Stimulated activated CD8-positive, alpha-beta memory T cell treated with anti-CD3 and anti-CD28 coated beads, Interleukin-15, amount 100 ng/mL, for 1 hour (primary cell): ENCODE results near the gene SPDEF.

Experiments used
- DNase-seq: peaks from one replicate; pipeline ENCODE4 v3.0.0-alpha.2; 2020; ENCODE audit warnings: low read depth

Gene SPDEF

DNA sequence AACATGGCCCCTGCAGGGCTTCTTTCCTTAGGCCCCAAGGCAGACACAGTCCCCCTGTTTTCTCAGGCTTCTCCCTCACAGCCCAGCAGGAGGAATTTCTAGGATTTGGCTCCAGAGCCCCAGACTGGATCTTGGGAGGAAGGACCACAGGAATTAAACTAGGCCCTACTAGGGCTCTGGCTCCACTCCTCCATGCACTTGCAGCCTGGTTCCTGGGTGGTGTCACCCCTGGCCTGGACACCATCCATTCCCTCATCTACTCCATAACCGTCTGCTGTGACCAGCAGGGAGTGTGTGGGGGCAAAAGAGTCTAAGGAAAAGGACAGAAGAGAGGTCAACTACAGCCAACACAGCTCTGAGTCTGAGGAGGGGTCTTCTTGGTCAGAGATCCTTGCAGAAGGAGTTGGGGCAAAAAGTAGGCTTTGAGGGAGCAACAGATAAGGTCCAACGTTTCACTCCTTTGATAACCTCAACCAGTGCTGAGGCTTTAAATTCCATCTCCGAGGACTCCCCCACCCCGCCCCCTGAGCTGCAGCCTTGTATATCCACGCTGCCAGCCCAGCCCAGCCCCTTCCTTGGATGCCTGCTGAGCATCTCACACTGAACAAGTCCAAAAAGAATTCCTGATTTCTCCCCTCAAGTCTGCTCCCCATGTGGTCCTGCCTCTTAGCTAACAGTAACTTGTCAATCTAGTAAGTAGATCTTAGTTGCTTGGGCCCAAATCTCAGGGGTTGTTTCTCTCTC lies 27.9 kb upstream of the SPDEF start:
- DNase-seq = no peak

DNA sequence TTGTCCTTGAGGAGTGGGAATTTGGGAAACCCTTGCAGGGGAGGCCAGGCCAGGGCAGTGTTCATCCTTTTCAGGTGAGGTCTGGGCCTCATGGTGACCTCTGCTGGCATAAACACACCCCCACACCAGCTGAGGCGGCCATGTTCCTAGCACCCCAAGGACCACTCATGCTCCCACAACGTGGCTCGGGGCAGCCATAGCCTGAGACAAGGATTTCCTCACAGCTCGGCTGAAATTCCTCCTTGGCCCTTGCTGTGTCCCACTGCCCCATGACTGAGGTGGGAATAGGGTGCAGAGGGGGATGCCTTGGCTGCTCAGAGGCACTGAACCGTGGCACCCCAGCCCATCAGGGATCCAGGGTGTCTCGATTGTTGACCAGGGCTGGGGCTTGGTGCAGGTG lies 27.3 kb upstream of the SPDEF start:
- no peak for DNase-seq

DNA sequence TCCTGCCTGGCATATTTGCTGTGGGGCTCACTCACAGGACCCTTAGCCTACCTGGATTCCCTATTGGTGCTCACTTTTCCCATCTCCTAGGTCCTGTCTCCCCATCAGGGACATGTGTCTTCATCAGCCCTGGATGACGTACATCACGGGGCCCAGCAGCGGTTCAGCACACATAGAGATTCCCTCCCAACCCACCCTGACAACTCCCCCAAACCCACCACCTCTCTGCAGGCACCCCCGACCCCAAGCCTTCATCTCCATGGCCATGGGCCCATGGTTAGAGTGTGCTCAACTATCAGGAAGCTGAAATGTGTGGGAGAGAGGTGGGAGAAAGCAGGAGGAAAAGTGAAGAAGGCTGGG lies 25.4 kb upstream of the SPDEF start:
- no peak for DNase-seq

DNA sequence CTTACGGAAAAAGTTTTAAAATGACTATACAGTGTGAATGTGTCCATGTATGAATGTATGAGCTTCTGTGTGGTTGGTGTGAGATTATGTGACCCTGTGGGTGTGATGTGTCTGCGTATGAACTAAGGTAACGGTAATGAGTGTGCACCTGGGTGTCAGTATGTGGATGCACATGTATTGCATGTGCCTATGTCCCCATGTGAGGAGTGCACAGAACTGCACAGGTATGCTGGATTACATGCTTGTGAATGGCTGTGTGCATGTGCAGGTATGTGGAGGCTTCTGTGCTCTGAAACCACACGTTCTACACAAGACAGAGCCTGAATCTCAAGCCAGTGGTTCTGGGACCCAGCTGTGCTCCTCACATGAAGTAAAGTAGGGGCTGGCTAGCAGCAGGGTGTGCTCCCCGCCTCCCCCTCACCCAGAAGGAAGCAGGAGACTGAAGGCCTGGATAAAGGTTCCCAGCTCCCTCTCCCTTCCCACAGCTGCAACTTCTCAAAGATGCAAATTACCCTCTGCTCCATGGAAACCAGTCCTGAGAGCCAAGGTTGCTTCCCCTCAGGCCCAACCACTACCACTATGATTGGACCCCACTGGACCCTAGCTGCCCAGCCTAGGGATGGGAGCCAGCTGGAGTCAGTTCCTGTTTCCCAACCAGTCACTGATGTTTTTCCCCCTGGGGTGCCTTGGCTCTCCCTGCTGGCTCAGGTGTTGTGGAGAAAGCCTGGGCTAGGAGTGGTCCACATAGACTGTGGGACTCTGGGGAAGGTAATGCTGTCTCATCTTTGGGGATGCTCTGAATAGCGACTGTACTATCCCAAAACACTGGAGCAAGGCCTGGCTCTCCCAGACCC lies 24.8 kb upstream of the SPDEF start:
- DNase-seq = no peak

DNA sequence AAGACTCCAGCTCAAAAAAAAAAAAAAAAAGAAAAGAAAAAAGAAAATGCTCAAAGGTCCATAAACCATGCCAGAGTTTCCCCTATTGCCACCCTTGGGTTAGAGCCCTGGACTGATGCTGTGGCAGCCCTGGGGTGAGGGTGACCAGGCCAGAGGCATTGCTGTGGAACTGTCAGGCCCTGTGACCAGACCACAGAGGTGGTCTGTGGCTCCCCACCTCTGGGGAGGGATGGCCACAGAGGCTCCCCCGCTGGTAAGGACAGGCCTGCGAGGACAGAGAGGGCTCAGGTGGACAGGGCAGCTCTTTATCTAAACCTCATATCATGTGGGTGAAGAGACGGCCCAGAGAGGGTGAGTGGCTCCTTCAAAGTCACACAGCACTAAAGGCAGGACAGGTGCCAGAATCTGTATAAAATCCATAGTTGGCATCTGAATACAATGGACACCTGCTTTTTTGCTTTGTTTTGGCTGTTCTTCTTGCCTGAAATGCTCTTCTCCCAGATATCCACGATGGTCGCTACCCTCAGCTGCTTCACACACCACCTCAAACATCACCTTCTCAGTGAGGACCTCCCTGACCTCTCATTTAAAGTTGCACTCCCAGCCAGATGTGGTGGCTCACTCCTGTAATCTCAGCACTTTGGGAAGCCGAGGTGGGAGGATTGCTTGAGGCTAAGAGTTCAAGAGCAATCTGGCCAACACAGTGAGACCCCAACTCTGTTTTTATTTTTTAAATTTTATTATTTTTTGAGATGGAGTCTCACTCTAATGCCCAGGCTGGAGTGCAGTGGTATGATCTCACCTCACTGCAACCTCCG lies 22.5 kb upstream of the SPDEF start:
- no peak for DNase-seq

DNA sequence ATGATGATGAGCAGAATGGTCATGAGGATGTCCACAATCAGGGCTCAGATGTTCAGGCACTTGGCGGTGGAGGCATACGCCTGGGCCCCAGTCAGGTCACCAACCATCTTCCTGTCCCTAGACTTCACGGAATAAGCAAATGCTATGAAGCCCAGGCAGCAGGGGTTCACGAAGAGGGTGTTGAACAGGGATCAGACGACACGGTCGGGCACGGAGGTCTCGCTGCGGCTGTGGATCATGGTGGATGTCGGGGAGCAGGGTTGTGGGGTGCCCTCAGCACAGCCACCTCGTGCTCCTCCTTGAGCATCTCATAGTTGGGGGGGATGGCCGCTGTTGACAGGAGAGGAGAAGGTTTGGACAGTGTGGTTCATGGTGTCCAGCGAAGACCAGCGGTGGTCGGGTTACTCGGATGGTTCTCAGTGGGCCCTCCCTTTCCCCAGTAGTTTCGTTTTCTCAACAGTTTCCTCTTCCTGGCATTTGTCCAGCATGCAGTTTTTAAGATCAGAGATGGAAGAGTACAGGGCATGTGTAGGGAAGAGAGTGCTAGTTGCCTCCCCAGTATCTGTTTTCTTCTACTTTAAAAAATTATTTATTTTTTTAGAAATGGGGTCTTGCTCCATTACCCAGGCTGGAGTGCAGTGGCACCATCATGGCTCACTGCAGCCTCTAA lies 20.3 kb upstream of the SPDEF start:
- no peak for DNase-seq

DNA sequence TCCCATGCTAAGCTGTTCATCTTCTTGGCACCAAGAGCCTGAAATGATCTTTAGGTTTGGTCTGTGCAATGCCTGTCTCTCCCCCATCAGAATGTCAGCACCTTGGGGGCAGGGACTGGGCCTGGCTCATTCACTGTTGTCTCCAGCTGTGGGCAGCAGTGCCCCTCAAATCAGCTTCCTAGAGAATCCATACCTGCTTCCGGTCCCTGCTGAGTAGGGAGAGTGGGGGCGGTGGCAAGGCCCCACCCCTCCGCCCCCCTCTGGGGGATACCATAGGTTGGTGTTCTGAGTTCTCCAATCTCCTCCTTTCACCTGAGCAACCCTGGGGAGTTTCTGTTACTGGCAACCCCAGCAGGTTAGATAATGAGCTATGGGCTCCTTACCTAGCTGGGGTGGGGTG lies 19.2 kb upstream of the SPDEF start:
- DNase-seq = no peak

DNA sequence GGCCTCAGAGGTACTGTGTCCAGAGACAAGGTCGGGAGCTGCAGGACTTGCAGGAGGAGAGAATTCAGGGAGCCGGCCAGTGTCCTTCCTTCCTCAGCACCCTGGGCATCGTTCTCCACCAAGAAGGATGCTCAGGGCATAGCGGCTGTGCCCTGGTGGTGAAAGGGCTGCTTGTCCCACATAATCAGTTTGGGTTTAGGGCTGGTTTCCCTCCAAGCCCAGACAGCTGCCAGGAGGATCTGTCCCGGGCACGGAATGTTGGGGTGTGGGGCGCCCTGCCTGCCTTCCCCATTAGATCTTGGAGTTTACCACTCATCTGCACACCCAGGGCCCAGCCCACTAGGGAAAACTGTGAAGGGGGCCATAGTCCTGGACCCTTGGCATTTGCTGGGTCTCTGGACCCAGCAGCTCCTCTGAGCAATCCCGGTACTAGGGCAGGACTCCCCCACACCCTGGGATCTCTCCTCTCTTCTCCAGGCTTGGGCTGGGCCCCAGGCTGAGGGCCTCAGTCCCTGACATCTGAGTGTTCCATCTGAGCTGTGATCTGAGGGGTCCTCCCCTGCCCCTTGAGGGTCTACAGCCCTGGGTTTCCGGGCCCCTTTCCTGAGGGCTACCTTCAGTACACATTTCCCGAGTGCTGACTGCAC lies 18.6 kb upstream of the SPDEF start:
- DNase-seq = no peak

DNA sequence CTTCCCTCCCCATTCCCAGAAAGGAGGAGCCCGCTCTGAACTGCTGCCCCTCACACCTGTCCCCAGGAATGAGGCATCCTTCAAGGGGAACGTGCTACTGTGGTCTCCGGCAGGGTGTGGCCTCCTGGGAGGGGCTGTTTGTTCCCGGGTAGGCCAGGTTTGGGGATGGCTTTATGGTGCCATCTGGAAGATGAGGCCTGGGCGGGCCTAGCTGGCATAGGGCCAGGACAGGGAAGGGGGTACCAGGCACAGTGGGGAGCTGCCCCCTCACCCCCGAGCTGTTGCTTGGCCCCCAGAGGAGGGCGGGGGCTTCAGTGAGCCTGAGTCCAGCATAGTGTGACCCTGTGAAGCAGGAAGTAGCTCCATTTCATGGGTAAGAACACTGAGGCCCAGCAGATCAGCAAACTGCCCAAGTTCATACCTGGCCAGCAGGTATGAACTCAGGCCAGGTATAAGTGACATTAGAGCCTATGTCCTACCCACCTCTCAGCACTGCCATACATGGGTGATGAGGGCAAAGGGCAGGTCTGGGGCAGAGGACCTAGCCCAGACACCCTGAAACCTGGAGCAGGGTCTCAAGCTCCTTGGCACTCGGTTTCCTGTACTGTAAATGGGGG lies 17.5 kb upstream of the SPDEF start:
- DNase-seq = no peak

DNA sequence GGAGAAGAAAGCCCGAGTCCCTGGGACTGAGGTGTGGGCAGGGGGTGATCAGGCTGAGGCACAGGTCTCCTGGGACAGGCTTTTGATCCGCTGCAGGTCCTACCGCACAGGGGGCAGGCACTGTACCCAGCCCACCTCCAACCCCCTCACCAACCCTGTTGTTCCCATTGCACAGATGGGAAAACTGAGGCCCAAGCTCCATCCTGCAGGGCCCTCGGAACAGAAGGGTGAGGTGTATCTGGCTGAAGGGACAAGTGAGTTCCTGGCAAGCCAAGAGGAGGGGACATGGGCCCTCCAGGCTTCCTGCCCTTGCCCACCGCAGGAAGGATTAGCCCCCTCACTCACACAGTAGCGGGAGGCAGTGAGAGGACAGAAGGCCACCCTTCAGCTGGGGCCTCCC lies 16.5 kb upstream of the SPDEF start:
- DNase-seq = no peak

DNA sequence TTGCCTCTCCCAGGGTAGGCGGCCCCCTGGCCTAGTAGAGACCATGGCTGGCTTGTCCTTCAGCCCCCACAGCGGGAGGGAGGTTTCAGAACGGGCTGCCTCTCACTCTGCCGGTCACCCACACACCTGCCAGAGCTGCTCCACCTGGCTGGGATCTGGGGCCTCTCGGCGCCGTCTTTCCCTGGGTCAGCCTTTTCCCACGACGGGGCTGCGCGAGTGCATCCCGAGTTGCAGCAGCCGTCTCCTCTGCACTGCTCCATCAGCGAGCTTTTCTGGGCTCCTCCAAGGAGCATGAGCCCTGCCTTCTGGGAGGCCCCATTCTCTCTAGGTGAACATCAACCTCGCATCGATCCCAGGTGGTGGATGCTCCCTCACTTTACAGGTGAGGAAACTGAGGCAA lies 15.9 kb upstream of the SPDEF start:
- no peak for DNase-seq

DNA sequence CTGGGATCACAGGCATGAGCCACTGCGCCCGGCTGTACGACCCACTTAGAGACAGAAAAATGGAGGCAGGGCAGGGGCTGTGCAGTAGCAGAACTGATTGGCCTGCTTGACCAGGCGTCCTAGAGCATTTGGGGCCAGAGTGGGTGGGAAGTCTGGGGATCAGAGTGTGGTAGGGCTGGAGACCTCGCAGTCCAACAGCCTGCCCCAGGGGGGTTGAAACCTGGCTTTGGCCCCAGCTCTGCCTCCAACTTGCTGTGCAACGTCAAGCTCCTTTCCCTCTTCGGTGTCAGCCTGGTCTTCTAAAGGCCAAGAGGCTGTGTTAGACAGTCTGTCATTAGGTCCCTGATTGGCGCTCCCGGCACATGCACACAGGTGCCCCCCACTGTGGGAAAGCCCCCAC lies 15.3 kb upstream of the SPDEF start:
- no peak for DNase-seq

DNA sequence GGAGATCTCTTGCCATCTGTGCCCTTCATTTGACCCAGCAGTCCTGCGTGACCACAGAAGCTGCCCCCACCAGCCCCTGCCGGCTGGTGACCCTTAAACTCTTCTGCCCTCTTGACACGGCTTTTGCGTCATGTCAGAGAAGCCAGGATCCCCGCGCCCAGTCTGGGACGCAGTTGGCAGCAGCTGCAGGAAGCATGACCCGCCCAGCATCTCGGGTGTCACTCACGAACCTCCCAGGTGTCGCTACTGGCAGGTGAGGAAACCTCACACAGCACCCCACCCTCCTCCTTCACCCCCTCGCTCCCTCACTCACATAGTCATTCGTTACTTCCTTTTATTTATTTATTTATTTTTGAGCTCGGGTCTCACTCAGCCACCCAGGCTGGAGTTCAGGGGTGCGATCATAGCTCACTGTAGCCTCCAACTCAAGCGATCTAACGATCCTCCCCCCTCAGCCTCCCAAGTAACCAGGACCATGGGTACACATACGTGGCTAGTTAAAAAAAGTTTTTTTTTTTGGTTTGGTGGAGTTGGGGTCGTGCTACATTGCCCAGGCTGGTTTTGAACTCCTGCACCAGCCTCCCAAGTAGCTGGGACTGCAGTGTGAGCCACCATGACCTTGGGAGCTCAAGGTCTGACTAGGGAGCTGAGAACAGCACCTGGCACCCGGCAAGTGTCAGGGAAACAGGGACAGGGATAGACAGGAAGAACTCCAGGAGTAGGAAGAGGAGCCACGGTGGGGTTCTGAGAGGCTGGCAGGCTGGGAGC lies 14.1 kb upstream of the SPDEF start:
- no peak for DNase-seq

DNA sequence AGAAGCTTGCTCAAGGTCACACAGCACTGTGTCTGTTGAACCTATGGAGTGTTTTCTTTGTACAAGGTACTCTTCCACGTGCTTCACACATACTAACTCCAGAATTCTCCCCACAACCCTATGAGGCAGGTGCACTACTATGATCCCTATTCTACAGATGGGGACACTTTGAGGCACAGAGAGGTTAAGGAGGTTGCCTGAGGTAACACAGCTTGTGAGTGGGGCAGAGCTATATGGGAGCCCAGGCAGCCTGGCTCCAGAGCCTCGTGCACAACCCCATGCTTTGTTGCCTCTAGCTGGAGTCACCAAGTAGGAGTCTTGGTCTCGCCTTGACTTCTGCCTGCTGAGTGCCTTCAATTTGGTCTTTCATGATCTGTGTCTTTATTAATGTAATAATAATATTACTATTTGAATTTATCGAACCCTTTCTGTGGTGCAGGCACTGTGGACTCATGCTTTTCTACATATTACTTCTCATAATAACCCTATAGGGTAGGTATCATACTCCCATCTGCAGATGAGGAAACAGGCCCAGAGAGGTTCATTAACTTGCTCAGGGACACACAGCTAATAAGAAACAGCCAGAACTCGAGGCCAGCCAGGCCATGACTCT lies 13.3 kb upstream of the SPDEF start:
- no peak for DNase-seq

DNA sequence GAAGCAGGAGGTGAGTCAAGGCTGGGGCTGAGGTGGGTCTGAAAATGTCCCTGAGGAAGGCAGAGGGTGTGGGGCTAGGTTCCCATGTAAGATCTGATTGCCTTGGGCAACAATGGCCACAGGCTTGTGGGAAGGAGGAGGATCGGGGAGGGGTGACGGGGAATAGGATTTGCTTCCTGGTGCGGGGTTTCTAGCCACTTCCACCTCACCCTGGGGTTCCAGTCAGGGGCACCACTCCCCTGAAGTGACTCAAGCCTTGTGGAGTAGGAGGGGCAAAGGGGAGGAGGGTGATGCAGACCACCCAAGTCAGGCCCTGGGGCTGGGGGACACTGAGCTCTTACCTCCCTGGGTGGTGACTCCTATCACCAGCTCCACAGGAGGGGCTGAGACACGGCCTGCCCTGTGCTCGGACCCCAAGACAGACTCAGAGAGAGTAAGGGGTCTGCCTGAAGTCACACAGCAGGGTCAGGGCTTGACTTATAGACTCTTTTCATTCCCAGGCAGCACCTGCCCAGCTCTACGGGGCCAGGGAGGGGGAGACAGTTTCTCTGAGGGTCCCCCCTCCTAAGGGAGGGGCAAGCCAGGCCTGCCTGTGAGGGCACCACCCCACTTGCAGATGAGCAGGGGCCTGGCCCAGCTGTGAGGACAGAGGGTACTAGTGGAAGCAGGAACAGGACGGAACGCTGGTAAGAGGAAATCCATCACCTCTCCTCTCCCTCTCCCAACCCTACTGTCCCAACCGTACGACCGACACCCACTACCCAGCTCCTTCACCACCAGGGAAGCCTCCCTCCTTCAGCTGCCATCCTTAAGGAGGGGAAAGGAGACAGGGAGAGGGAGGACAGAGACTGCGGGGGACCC lies 12.4 kb upstream of the SPDEF start:
- DNase-seq = no peak

DNA sequence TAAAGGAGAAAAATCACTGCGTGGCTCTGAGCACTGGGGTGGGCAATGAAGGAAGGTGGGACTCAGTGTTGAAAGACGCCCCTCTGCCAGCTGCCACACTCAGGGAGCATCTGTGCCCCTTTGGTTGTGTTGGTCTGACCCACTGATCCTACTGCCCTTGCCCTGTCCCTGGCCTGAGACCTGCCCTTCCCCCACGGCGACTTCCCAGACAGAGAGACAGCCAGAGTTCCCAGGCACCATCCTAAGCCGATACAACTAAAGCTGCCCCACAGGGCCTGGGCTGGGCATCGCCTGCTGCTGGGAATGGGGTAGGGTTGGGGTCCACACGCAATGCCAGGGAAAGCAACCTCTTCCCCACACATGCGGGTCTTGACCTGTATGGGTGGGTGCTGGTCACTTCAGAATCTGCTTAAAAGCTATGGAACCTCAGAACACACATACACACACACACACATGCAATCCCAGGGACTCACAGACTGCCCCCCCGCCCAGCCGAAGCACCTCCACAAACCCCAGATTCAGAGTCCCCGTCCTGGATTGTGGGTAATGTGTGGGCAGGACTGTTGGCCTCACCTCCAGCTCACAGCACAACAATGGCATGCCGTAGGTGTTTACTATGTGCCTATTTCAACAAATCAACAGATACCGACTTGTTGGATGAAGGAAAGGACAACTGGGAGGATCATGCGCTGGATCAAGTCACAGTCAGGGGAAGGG lies 10.9 kb upstream of the SPDEF start:
- no peak for DNase-seq

DNA sequence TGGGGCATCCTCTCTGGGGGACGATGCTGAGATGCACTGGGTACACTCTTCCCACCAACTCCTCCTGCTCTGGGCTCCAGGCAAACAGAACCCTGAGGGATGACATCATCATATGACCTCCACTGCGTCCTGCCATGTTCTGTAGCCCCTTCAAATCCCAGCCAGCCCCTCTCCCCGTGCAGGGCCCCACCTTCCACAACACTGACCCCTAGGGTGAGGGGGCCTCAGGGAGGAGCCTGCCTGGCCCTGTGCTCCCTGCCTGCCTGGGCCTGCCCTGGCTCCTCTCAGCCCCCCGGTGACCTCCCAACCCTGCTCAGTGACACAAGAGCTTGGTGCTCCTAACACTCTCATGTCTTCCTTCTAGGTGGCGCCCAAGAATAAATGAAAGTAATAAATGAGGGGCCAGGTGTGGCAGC lies 9.6 kb upstream of the SPDEF start:
- DNase-seq = no peak

DNA sequence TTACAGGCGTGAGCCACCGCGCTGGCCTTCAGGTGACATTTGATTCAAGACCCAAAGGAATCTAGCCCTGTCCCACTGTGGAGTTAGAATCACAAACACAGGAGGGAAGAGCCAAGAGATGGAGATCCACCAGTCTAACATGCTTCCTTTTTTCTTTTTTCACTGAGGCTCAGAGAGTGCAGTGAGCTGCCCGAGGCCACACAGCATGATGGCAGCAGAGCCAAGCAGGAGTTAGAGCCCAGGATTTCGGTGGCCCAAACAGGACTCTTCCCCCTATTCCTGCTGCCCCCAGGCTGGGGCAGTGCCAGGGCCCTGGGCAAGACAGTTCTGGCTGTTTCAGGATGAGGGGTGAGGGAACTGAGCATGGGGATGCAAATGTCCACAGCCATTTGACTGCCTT lies 8.1 kb upstream of the SPDEF start:
- no peak for DNase-seq

DNA sequence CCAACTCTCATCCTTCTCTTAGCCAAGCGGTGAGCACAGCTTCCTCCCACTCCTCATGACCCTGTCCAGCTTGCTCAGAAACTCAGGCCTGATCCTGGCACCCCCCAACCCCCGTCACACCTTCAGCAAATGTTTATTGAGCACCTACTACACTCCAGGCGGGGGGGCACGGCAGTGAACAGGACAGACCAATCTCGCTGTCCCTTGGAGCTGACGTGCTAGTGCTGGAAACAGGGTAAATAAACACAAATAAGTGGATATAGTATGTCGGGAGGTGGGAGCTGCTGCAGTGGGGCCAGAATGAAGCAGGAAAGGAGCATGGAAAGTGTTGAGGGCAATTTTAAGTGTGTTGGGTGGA lies 7.4 kb upstream of the SPDEF start:
- no peak for DNase-seq
